ENCODE measurements around the gene SPACA9.

Gene SPACA9

GRCh38 chr9:132881826-132882225 lies 3.1 kb downstream of the SPACA9 start:
- Histone ChIP-seq H3K4me1 (peaks cover 0 to 14% (median 9%) of the 10 kb centered on the region in 4 donors), H3K27me3 (no peaks in the 10 kb centered on the region), H3K27ac (no peak overlapping the region), H3K4me3 (no peak overlapping the region), H3K36me3 (peaks cover 4 to 28% (median 16%) of the 10 kb centered on the region in 3 donors), H3K9me3 (no peaks in the 10 kb centered on the region)
- DNase-seq: no peak
- intact Hi-C loops (cut with DNase I; ENCODE audit: low total_unique reads): no loop called here
- no peak for TF ChIP-seq CTCF (IDR thresholded peaks at IDR 0.05)

GRCh38 chr9:132882616-132883015 lies 3.9 kb downstream of the SPACA9 start:
- Histone ChIP-seq H3K36me3 (peaks cover 4 to 35% (median 21%) of the 10 kb centered on the region in 3 donors), H3K27ac (no peak overlapping the region), H3K4me1 (peaks cover 0 to 7% (median 5%) of the 10 kb centered on the region in 4 donors), H3K9me3 (no peaks in the 10 kb centered on the region), H3K27me3 (no peaks in the 10 kb centered on the region), H3K4me3 (no peak overlapping the region)
- TF ChIP-seq CTCF (IDR thresholded peaks at IDR 0.05): no peak
- intact Hi-C loops (cut with DNase I; ENCODE audit: low total_unique reads): no loop called here
- DNase-seq: no peak

- no peak overlapping the region for H3K4me3 ChIP-seq
- no peak overlapping the region for H3K27ac ChIP-seq
- no peak for TF ChIP-seq CTCF (IDR thresholded peaks at IDR 0.05)
- peaks cover 4 to 45% (median 21%) of the 10 kb centered on the region in 3 donors for H3K36me3 ChIP-seq
- no peaks in the 10 kb centered on the region for H3K9me3 ChIP-seq
- intact Hi-C loops (cut with DNase I; ENCODE audit: low total_unique reads): no loop called here
- H3K4me1 ChIP-seq: peaks cover 0 to 5% (median 2%) of the 10 kb centered on the region in 4 donors
- no peak for DNase-seq
- H3K27me3 ChIP-seq: no peaks in the 10 kb centered on the region
These were observed 4.9 kb downstream of the SPACA9 start for GRCh38 chr9:132883349-132884294.

- Histone ChIP-seq H3K36me3 (peaks cover 4 to 63% (median 21%) of the 10 kb centered on the region in 3 donors), H3K4me3 (no peak overlapping the region), H3K9me3 (no peaks in the 10 kb centered on the region), H3K4me1 (no peaks in the 10 kb centered on the region), H3K27me3 (no peaks in the 10 kb centered on the region), H3K27ac (no peak overlapping the region)
- TF ChIP-seq CTCF (IDR thresholded peaks at IDR 0.05): no peak
- intact Hi-C loops (cut with DNase I; ENCODE audit: low total_unique reads): no loop called here
- DNase-seq: no peak
These were observed 7.1 kb downstream of the SPACA9 start for GRCh38 chr9:132885720-132886333.

- no peak for DNase-seq
- H3K36me3 ChIP-seq: peaks cover 4 to 68% (median 21%) of the 10 kb centered on the region in 3 donors
- no peak for TF ChIP-seq CTCF (IDR thresholded peaks at IDR 0.05)
- intact Hi-C loops (cut with DNase I; ENCODE audit: low total_unique reads): no loop called here
- no peak overlapping the region for H3K4me3 ChIP-seq
- no peaks in the 10 kb centered on the region for H3K4me1 ChIP-seq
- H3K9me3 ChIP-seq: no peaks in the 10 kb centered on the region
- H3K27ac ChIP-seq: no peak overlapping the region
- no peaks in the 10 kb centered on the region for H3K27me3 ChIP-seq
These were observed 7.6 kb downstream of the SPACA9 start for GRCh38 chr9:132886334-132886725.

Data from tibial artery (tissue), 4 donors.